Mesothelial cell of epicardium (in vitro differentiated cells): ENCODE measurements around the gene PDLIM1. TPM values are rescaled to one million over a fixed set of nuclear protein-coding genes. Genes with fewer than 3 reads are reported as not detected.
"Not testable (repeated sequence)": the region's sequence is repeated elsewhere in the genome, so short reads cannot be mapped to it uniquely, and the experiment has no call there.

ENCODE experiments used
- DNase-seq, 2 experiments: peaks; one replicate each; pipeline ENCODE4 v3.0.0; 2021; ENCODE audit warnings: low spot score in 2 of 2; ENCODE audit not compliant: unreplicated experiment in 2 of 2
- H3K27ac Mint-ChIP-seq: 2 replicates; pipeline ENCODE4 v1.8.0; 2021; ENCODE audit warnings: mixed read lengths
- H3K27me3 Mint-ChIP-seq: 2 replicates; pipeline ENCODE4 v1.8.0; 2021; ENCODE audit warnings: low read depth, mixed read lengths
- H3K36me3 Mint-ChIP-seq: 2 replicates; pipeline ENCODE4 v1.8.0; 2021; ENCODE audit warnings: mixed read lengths
- H3K4me1 Mint-ChIP-seq: 2 replicates; pipeline ENCODE4 v1.8.0; 2021; ENCODE audit warnings: mixed read lengths
- H3K4me3 Mint-ChIP-seq: 2 replicates; pipeline ENCODE4 v1.8.0; 2021; ENCODE audit warnings: mild to moderate bottlenecking, moderate library complexity, mixed read lengths
- H3K9me3 Mint-ChIP-seq: 2 replicates; pipeline ENCODE4 v1.8.0; 2021; ENCODE audit warnings: mixed read lengths
- total RNA-seq: library from RNA; stranded (reverse); gene quantifications from 3 replicates; pipeline ENCODE4 v1.2.1, GENCODE V29; 2021
- TF ChIP-seq, protein P1 (sequence below): fragments of 200-600 bp; sonication (generic); IDR thresholded peaks from one replicate; pipeline ENCODE4 v1.5.0; 2021; ENCODE audit warnings: antibody characterized with exemption; ENCODE audit not compliant: unreplicated experiment

Gene PDLIM1
- total RNA-seq, 1 donor from 2014 or later: 121 TPM

DNA sequence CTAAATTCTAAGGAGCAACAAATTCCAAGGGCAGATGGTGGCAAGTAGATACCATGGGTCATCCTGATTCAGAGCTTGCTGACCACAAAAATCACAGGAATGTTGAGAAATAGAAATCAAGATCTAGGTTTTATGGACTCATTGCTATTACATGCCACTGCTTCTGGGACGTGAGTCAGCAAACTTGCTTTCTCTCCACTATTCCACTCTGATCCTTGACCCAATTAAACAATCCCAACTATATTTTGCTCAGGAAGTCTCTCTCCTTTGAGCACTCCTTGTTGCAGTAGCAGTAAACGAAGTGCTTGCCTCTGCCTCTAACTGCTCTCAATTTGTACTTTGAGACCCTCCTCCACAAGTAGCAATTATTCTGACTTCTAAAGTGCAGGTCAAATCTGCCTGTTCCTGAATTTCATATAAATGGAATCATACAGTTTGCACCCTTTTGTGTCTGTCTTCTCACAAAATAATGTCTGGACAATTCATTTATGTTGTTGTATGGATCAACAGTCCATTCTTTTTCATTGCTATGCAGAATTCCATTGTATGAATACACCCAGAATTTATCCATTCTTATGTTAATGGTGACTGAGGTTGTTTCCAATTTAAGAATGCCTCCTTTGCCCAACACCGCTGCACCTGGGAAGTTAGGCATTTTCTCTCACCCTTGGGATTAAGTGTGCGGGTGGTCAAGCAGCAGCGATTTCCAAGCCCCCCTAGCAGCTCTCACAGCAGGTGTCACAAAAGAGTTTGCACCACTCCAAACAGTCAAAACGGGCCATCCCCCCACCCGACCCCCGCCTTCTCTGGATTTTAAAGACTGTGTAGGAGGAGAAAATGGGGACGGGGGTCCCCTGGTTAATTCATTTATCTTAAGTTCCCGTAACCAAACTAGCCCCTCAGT, 60.8 kb downstream of the PDLIM1 start:
- Mint-ChIP-seq H3K4me1 (peaks cover 21% of the 10 kb centered on the region), H3K27me3 (no peaks in the 10 kb centered on the region), H3K4me3 (peak overlapping the region; percentile 93), H3K9me3 (no peaks in the 10 kb centered on the region), H3K36me3 (peaks cover 9% of the 10 kb centered on the region), H3K27ac (peak overlapping the region; percentile 94)
- TF ChIP-seq, protein P1, sequence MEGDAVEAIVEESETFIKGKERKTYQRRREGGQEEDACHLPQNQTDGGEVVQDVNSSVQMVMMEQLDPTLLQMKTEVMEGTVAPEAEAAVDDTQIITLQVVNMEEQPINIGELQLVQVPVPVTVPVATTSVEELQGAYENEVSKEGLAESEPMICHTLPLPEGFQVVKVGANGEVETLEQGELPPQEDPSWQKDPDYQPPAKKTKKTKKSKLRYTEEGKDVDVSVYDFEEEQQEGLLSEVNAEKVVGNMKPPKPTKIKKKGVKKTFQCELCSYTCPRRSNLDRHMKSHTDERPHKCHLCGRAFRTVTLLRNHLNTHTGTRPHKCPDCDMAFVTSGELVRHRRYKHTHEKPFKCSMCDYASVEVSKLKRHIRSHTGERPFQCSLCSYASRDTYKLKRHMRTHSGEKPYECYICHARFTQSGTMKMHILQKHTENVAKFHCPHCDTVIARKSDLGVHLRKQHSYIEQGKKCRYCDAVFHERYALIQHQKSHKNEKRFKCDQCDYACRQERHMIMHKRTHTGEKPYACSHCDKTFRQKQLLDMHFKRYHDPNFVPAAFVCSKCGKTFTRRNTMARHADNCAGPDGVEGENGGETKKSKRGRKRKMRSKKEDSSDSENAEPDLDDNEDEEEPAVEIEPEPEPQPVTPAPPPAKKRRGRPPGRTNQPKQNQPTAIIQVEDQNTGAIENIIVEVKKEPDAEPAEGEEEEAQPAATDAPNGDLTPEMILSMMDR: no peak
- no peak for DNase-seq

DNA sequence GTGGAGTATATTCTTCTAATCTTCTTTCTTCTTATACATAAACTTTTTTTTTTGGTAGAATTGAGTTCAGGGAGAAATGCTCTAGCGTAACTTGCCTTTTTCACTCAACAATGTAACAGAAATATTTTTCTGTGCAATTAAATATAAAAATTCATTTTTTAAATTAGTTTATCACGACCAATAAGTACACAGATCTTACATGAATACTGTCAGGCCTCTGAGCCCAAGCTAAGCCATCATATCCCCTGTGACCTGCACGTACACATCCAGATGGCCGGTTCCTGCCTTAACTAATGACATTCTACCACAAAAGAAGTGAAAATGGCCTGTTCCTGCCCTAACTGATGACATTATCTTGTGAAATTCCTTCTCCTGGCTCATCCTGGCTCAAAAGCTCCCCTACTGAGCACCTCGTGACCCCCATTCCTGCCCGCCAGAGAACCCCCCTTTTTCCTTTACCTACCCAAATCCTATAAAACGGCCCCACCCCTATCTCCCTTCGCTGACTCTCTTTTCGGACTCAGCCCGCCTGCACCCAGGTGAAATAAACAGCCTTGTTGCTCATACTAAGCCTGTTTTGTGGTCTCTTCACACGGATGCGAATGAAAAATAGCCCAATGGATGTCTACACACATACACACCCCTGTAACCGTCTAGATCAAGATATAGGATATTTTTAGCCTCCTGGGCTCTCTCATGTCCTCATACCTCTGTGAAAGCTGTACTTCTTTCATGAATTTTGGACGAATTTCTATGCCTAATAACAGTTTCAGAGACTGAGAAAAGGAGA, 61.7 kb downstream of the PDLIM1 start:
- Mint-ChIP-seq H3K27ac (peak overlapping the region; percentile 65), H3K36me3 (peaks cover 12% of the 10 kb centered on the region), H3K4me3 (peak overlapping the region; percentile 93), H3K4me1 (peaks cover 21% of the 10 kb centered on the region)
- DNase-seq, H3K9me3 Mint-ChIP-seq, H3K27me3 Mint-ChIP-seq: not testable (repeated sequence)

DNA sequence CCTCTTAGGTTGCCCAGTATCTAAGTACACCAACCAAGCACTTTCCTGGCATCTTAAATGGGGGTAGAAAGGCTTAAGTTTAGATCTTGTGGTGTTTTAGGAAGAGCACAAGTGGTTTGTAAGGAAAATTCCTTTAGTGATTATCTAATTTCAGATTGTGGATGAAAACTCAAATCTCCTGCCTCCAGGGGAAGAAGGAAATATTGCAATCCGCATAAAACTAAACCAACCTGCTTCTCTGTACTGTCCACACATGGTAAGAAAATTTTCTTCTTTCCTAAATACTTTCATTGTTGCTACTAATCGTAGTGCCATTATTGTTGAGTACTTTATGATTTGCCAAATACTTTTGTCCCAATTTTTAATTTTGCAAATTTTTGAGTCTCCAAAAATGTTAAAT, 65.7 kb downstream of the PDLIM1 start:
- peaks cover 15% of the 10 kb centered on the region for H3K4me1 Mint-ChIP-seq
- H3K4me3 Mint-ChIP-seq: no peak overlapping the region
- DNase-seq: no peak
- no peak overlapping the region for H3K27ac Mint-ChIP-seq
- no peaks in the 10 kb centered on the region for H3K27me3 Mint-ChIP-seq
- peaks cover 5% of the 10 kb centered on the region for H3K9me3 Mint-ChIP-seq
- H3K36me3 Mint-ChIP-seq: peaks cover 21% of the 10 kb centered on the region
- TF ChIP-seq, protein P1: no peak

DNA sequence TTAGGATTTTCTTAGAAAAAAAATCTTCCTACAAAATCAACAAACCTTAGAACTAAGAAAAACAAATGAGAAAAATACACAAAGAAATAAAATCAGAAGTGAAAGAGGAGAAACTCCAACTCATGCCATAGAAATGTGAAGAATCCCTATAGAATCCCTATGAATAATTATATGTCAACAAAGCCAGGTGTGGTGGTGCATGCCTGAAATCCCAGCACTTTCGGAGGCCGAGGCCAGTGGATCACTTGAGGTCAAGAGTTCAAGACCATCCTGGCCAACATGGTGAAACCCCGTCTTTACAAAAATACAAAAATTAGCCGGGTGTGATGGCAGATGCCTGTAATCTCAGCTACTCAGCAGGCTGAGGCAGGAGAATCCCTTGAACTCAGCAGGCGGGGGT, 69.7 kb downstream of the PDLIM1 start:
- TF ChIP-seq, protein P1: no peak
- no peaks in the 10 kb centered on the region for H3K4me1 Mint-ChIP-seq
- no peak for DNase-seq
- peaks cover 36% of the 10 kb centered on the region for H3K36me3 Mint-ChIP-seq
- peak overlapping the region; percentile 59 for H3K27ac Mint-ChIP-seq
- peaks cover 12% of the 10 kb centered on the region for H3K9me3 Mint-ChIP-seq
- no peak overlapping the region for H3K4me3 Mint-ChIP-seq
- no peaks in the 10 kb centered on the region for H3K27me3 Mint-ChIP-seq

DNA sequence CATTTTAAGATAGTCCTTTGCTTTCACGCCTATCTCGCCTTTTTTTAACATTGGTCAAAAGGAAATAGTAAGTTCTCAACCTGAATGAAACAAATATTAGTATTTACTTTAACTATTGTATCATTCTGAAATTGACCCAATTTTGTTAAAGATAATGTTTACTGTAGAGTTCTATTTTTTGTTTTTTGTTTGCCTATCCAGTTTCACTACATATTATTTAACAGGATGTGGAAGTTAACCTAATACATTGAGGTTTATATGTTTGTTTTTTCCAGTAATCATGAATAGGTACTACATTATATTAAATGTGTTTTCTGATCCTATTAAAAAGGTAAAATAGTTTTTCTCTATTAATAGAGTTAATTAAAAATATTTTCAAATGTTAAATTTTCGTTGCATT, 70.3 kb downstream of the PDLIM1 start:
- Mint-ChIP-seq H3K4me1 (no peaks in the 10 kb centered on the region), H3K9me3 (peaks cover 14% of the 10 kb centered on the region), H3K4me3 (no peak overlapping the region), H3K27me3 (no peaks in the 10 kb centered on the region), H3K27ac (no peak overlapping the region), H3K36me3 (peaks cover 39% of the 10 kb centered on the region)
- DNase-seq: no peak
- TF ChIP-seq, protein P1: no peak

DNA sequence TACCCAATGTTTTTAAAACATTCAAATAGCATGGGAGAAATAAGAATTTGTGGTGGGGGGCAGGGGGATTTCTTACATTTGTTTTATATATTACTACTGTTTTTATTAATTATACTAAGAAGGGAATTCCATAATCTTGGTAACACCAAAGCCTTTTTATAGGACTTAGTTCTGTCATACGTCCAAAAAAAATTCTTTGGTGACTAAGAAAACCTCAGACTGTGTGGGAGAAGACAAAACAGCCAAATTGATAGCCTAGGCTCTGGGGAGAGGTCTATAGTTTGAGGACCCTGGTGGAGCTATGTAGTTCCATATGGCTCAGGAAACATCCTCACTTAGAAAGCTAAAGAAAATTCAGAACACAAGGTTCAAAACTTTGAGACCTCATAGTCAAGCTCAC, 73.3 kb downstream of the PDLIM1 start:
- H3K4me3 Mint-ChIP-seq: no peak overlapping the region
- peaks cover 9% of the 10 kb centered on the region for H3K9me3 Mint-ChIP-seq
- peaks cover 32% of the 10 kb centered on the region for H3K36me3 Mint-ChIP-seq
- no peak overlapping the region for H3K27ac Mint-ChIP-seq
- no peak for DNase-seq
- TF ChIP-seq, protein P1: no peak
- H3K4me1 Mint-ChIP-seq: peaks cover 9% of the 10 kb centered on the region
- no peaks in the 10 kb centered on the region for H3K27me3 Mint-ChIP-seq
